H1 (cell line): ENCODE results near the gene KCNJ2.

Experiments
- CTBP2 ChIP-seq: IDR thresholded peaks from 2 replicates; pipeline ENCODE4 v1.7.0; 2011; ENCODE audit warnings: borderline replicate concordance, mild to moderate bottlenecking, moderate library complexity, mixed read lengths, low read length; ENCODE audit not compliant: insufficient read depth, insufficient read length
- KDM5A ChIP-seq: fragments of 200-600 bp; IDR thresholded peaks from 2 replicates; pipeline ENCODE4 v1.7.1; 2012; ENCODE audit warnings: mild to moderate bottlenecking, low read length, inconsistent platforms, mixed read lengths
- POLR2A ChIP-seq, 2 experiments: IDR thresholded peaks; 1 replicate in 1 of 2; 2 replicates in 1 of 2; pipeline ENCODE4 v1.6.1; 2011; ENCODE audit warnings: low read depth in 2 of 2, low read length in 2 of 2, mild to moderate bottlenecking in 2 of 2; ENCODE audit errors: control extremely low read depth in 1 of 2
- SIN3A ChIP-seq, 2 experiments: IDR thresholded peaks in 1 of 2; conservative IDR thresholded peaks in 1 of 2; 2 replicates each; pipeline ENCODE4 v1.6.1; 2011 to 2012; ENCODE audit warnings: low read length in 2 of 2, improper control_type of control experiment in 1 of 2, low read depth in 1 of 2, mild to moderate bottlenecking in 1 of 2

GRCh38 chr17:70121126-70121525 is 48.2 kb upstream of the KCNJ2 start:
- no peak for TF ChIP-seq KDM5A
- no peak for TF ChIP-seq CTBP2
- no peak for TF ChIP-seq POLR2A (IDR thresholded peaks at IDR 0.05; ENCODE audit: control extremely low read depth in 1 of 2, low read depth in 2 of 2, low read length in 2 of 2)
- no peak for TF ChIP-seq SIN3A (conservative IDR thresholded peaks at IDR 0.05 in 1 of 2, IDR thresholded peaks at IDR 0.05 in 1 of 2; ENCODE audit: low read depth in 1 of 2, low read length in 2 of 2)
